IPS-NIHi7 (cell line): Measurements from ENCODE around the gene TGFB2.
"Not testable (repeated sequence)": the region's sequence is repeated elsewhere in the genome, so short reads cannot be mapped to it uniquely, and the experiment has no call there.

ENCODE experiments used
- DNase-seq: peaks from one replicate; pipeline ENCODE4 v3.0.0; 2012; ENCODE audit warnings: mixed read lengths; ENCODE audit errors: extremely low spot score

TGFB2 gene

DNA sequence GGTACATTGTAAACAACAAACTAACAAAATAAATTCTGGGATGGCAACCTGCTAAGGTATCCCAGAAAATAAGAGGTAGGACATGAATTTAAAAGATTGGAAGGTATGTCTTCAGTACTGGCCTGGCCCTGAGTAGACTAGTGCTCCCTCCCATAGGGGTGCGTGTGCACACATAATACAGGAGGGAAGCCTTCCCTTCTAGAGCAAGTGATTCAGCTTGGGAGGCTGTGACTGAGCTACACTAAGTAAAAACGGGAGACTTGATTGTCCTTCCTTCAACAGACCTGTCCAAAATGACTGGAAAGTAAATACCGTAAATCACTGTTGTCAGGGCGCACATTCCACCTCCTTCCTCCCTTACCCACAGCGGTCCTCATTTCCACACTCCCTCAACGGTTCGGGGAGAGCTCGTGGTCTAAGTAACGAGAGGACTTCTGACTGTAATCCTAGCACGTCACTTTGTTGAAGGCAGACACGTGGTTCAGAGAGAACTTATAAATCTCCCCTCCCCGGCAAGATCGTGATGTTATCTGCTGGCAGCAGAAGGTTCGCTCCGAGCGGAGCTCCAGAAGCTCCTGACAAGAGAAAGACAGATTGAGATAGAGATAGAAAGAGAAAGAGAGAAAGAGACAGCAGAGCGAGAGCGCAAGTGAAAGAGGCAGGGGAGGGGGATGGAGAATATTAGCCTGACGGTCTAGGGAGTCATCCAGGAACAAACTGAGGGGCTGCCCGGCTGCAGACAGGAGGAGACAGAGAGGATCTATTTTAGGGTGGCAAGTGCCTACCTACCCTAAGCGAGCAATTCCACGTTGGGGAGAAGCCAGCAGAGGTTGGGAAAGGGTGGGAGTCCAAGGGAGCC, at the start of gene TGFB2:
Gene TGFB2, plus strand, starts transcription at position 523 of the 859 bp plus-strand sequence. CDS start 1,366 bp downstream, outside the sequence.
- DNase-seq, result peak; percentile 46

DNA sequence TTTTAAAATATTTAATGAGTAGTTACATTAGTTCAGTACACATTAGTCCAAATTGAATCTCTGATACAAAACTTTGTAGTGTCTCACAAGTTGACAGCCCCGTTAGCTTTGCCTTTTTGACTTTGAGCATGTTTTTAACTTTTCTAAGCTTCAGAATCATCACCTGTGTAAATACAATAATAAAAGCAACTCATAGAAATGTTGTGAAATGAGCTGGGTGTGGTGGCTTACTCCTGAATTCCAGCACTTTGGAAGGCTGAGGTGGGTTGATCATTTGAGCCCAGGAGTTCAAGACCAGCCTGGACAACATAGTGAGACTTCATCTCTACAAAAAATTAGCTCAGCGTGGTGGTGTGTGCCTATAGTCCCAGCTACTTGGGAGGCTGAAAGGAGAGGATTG, 49.0 kb upstream of the TGFB2 start:
- no peak for DNase-seq

DNA sequence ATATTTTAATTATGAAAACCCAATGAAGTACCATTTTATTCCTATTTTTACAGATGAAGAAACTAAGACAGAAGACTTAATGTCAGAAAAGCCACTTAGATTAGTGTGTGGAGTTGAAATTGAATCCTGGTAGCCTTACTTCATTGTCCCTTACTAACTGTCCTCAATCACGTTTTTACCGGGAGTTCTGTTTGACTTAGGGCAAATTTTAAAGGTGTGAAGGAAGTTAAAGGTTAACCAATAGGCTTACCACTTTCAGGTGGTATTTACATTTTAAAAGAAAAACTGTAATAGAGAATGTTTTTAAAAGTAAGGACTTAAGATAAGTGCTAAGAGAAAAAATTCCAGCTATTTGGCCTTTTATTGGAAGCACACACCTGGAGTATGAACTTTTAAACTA, 47.7 kb upstream of the TGFB2 start:
- DNase-seq, result no peak

DNA sequence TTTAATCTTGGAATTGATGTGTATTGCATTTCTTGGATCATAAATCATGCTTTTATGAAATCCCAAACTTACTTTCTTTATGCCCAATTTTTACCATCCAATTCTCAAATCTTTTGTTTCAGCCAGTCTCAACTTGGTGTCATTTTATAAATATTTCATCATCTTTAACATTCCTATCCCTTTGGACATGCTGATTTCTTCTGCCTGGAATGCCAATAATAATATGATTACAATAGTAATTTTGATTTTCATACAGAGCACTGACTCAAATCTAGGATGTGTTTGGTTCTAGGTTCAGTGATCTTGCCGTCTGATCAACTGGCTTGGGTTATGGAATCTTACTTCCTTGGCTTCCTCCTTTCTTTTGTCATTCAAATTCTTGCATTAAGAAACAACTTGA, 47.3 kb upstream of the TGFB2 start:
- no peak for DNase-seq

DNA sequence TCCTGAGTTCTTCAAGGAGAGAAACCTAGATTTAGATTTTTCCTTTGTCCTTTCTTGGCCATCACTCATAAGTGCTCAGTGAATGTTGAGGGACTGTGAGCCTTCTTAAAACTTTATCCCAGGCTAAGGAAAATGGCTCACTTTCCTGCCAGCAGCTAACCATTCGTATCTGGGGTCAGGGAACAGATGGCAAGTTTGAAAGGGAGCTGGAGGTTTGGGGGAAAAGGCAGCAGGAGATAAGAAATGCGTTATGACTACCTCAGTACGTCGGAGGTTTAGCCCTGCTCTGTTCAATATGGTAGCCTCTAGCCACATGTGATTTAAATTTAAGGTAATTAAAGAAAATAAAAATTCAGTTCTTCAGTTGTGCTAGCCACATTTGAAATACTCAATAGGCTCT, 46.7 kb upstream of the TGFB2 start:
- DNase-seq, result no peak

DNA sequence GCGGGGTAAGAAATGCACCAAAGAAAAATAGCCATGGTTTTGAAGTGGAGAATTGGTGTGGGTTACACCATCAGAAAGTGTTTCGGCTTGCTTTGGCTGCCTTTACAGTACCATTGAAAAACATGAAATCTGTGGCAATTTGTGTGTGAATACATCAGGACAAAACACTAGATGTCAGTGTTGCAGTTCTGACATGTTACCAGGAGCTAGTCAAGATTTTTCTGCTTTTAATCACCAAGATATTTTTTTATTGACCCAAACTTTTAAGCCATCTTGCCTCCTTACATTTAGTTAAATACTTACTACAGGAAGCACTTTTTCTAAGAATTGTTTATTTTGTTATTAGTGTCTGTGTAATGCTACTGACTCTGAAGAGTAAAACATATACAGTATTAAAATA, 45.7 kb upstream of the TGFB2 start:
- no peak for DNase-seq

DNA sequence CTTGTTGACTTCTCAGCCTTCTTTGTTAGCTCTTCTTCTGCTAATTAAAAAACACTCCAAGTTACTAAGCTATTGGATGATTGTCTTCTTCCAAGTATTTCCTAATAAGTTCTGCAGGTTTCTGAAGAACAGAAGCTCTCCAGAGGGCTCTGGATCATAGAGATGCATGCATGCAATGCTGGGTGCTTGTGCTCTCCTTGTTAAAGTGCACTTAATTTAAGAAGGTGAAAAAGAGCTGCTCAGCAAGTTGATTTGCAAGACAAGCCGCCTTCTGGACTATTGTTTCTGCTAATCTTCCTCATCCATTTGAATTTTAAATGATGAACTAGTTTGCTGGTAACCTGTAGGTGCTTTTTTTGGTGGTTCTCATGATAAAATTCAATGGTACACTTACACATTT, 43.9 kb upstream of the TGFB2 start:
- DNase-seq, result no peak

DNA sequence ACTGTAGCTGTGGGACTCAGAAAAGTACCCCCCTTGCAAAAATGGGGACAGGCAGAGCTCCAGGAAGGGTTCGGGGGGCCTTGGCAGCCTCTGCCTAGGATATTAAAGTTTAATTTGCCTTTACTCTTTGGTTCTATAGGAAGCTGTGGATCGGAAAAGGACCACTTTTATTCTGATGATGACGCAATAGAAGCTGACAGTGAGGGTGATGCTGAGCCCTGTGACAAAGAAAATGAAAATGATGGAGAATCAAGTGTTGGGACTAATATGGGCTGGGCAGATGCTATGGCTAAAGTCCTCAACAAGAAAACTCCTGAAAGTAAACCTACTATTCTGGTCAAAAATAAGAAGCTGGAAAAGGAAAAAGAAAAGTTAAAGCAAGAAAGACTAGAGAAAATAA, 43.0 kb upstream of the TGFB2 start:
- no peak for DNase-seq

DNA sequence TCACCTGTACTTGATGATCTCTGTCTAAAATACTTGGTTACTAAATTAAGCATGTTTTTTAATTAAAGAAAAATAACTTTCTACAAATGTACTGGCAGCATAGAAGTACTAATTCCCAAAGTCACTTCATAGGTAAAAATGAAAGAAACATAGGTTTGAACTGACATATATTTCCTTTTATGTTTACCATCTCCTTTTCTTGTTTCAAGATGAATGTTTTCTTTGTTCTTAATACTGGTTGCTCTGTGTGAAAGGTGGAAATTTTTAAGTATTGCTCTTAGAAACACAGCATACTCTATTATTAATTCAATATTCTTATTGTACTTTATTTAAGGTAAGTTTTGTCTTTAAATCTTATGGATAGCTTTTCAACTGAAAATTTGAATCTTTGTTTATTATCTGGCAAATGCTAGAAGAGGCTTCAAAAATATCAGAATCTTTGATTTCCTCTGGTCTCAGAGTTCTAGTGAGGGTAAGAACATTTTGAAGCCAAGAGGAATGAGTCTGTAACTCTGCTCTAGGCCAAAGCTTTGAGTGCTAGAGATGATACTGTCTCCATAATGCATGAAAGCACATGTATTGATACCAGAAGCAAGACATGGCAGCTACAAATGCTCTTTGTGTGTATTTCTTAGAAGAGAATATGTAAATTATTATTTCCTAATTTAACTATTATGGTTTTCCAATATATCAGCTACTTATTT, 41.8 kb upstream of the TGFB2 start:
- no peak for DNase-seq

DNA sequence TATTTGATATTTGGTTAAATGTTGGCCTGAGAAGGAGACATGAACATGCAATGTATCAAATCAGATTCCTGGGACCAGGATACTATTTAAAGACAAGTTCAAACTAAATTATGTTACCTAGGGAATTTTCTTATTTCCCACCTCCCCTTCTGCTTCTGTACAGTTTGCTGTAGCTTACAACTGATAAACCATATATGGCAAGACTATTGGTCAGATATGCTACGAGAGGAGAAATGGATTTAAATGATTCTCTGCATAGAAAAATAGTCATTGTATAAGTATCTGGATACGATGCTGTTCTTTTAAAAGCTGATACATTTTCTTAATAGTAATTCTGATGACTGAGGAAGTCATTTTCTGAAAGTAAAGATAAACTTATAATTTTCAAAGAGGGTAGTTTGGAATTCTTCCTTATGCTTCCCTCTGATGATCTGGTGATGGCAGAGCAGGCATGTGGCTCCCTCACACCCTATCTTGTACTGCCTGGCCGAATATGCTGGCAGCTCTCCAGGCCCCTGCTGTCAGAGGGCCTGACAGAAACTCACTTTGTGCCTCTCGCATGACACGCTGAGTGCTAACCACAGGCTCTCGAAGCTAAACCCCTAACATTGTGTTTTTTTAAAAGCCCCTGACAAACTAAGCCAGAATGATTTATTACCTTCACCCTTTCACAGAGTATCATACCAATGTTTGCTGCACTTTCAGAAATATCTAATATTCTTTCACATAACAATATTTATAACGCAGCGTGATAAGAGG, 40.7 kb upstream of the TGFB2 start:
- no peak for DNase-seq

DNA sequence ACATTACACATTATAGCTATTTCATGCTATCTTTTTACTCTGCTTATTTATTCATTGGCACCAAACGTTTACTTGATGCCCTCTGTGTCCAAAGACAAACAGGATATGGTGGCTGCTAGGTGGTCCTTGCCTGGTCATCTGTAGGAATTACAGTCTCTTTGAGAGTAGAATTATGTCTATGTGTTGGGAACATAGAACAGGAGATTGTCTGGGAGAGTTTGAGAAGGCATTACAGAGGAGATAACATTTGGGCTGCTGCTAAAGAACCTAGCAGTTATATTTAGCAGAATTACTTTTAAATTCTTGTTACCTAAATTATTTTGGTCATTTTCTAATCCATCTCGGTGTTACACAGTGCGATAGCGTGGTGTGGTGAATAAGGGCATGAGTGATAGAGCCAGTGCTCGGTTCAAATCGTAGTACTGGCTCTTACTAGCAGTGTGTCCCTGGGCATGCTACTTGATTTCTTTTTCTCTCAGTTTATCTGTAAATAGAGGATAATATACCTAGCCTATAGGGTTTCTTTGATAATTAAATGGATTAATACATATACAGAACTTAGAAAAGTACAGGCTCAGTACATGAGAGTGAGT, 39.6 kb upstream of the TGFB2 start:
- DNase-seq, result no peak

DNA sequence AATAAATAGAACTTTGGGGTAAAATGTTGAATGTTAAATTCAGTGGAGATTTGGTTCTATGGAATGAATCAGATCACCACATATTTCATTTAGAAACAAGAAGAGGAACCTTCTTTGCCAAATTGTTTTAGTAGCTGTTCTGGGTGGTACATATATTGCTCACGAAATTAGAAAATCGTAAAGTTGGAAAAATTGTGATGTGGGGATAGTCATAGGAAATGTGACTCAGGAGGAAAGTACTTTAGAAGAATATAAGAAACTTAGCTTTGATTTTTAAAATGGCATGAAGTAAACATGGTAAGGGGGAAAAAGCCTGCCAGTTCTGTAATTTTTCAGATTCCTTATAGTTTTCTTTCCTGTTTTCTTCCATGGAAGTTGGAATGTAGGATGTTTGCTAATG, 32.6 kb upstream of the TGFB2 start:
- no peak for DNase-seq

DNA sequence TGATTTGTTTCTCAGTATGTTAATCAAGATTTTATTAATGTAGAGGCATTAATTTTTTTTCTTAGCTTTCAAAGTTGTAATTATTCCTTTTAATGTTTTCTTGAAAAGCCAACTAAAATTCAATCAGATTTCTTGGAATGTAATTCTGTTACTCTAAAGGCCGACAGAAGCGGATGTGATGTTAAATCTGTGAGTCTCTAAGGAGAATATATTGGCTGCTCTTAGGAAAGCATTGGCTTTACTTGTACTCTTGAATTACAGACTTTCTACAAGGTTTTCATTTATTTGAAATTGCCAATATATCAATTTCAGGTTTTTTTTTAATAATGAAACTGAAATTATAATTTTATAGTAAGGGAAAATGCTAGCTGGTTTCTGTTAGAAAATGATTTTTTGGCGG, 30.8 kb upstream of the TGFB2 start:
- no peak for DNase-seq

DNA sequence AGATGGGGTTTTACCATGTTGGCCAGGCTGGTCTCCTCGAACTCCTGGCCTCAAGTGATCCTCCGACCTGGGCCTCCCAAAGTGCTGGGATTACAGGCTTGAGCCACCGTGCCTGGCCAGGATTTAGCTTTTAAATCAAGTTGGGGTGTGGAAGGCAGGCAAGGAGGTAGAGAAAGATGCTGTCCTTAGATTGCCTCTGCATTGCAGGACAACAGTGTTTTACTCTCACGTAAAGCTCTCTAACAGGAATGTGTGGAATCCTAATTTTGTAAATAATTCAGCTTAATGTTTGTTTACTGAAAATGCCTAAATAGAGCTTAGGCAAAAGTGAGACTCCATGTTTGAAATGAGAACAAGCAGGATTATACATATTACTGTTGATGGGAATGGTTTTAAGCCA, 29.5 kb upstream of the TGFB2 start:
- DNase-seq, result no peak

DNA sequence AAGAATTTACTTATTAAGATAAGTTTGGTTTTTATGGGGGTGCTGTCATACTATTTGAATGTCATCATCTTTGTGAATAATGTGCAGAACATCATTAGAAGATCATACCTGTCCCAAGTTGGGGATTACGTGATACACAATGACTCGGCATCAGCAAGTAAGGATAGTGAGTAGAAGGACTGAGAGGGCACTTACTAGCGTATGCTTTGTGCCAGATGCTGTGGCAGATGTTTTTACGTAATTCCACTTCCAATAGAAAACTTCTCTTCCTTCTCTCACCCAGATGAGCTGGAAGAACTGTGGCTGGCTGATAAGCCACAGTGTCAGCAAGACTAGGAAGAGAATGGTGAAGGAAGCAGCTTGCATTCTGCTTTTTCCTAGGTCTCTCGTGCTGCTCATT, 28.1 kb upstream of the TGFB2 start:
- no peak for DNase-seq

DNA sequence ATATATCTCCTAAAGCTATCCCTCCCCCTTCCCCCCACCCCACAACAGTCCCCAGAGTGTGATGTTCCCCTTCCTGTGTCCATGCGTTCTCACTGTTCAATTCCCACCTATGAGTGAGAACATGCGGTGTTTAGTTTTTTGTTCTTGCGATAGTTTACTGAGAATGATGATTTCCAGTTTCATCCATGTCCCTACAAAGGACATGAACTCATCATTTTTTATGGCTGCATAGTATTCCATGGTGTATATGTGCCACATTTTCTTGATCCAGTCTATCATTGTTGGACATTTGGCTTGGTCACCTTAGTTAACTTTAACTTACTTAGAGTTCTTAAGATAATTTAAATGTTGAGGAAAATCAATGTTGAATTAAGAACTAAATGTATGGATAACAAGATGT, 25.0 kb upstream of the TGFB2 start:
- not testable (repeated sequence) for DNase-seq

DNA sequence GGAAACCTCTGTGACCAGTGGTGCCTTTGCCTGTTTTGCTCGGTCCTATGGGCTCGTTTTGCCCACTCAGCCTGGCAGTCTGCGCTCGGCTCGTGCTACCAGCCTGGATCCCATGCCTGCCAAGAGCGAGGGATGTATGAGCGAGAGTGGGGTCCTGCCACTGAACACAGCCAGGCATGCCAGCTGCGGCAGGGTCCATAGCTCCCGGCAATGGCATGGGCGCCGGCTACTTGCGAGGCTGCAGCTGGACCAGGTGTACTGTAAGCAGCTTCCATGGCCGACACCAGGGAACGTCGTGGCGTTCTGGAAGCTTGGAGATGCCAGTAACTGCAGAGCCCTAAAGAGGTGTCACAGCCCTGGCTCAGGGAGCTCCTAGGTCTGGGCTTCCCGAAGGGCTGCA, 22.4 kb upstream of the TGFB2 start:
- no peak for DNase-seq

DNA sequence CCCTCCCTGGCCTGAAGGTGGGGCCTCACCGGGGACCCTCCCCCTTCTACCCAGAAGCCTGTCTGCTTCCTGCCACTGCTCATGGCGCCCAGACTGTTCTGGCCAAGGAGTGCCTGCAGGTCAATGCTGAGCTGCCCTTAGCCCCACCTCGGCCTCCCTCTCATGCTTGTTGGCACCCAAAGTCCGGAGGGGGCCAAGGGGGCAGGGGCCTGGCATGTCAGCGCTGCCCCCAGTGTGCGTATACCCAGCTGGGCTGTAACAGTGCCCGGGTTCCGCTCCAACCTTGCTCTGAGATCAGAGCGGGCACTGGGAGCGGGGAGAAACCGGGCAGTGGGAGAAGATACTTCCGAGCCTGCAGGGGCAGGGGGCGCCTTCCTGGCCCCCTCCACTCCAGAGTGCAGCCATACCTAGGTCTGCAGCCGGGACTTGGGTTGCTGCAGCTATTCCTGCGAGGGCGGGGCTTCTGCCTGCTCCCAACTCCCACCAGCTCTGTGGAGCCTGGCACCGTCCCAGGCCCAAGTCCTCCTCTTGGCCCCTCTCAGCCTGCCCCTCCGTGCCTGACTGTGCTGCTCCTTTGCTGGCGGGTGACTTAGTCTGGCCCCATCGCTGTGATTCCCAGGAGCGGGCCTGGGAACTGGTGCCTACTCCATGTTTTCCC, 21.4 kb upstream of the TGFB2 start:
- DNase-seq, result no peak

DNA sequence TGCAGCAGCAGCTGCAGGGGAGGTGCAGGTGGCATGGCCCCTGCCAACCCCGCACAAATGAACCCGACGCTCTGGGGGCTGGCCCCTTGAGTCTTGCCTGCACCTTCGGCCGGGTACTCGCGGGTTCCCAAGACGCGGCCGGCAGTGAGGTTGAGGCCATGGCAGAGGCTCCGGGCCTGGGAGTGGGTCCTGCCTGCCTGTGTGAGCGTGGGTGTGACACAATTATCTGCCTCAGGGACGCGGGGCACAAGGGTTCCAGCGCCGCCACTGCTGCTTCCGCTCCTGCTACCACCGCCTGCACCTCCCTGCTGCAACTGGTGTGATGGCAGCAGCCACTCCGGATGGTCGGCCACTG, 20.9 kb upstream of the TGFB2 start:
- DNase-seq, result no peak

DNA sequence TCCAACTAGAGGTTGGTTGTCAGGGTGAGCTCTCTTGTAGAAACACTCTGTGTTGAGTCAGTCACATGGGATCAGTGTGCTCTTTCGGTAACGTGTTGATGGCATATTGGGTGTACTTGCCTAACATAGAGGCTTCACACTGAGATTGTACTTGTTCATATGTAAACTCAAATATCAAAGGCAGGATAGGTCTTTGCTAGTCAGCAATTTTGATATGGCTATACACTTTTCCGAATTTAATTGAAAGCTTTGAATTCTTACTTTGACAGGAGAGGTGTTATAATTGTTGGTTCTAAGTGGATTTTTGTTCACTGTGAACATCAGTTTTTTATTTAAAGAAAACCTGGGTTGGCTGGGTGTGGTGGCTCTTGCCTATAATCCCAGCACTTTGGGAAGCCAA, 16.4 kb upstream of the TGFB2 start:
- DNase-seq, result no peak

DNA sequence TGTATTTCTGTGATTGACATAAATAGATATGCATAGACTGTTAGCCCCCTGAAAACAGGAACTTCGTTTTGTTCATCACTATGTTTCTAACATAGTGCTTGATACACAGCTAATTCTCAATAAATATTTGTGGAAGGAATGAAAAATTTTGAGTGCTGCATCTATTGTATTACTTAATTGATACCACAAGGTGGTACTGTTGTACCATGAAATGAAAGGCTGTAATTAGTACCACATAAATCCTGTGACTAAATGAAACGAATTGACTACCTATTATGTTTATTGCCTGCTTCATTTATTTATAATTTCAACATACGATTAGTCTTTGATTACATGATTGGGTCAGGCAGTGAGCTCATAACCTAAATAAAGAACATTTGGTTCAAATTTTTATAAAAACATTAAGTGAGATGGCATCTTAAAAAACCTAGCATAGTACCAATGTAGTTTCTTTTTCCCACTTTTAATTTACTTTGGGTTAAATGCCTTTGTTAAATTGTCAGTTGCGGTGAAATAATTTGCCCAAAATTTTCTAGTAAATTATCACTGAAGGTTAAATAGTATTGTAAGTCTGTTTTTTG, 15.0 kb upstream of the TGFB2 start:
- no peak for DNase-seq
